ENCODE measurements around the gene RARS2. TPM values are rescaled to one million over a fixed set of nuclear protein-coding genes. Genes with fewer than 3 reads are reported as not detected.

RARS2 gene
- total and polyA plus RNA-seq, 2 experiments from 2014 or later, result 31.8 to 38.5 TPM

DNA sequence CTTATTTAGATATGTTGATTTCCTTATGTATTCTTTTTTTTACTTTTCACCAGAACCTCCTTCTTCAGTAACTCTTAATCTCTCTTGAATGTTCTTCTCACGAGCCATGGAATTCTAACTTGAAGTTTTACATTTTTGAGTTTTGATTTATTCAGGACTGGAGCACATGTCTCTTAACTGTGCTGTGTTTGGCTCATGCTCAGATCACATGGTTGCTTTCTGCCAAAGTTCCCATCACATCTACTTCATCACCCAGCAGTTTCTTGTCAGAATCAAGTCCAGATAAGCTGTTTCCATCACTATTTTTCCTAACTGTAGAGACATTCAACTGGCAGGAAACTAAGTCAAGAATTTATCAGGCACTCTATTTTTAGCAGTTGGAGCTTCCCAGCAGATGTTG is 85.3 kb downstream of the RARS2 start (continued):
- TF ChIP-seq STAT1 (IDR thresholded peaks at IDR 0.05; ENCODE audit: unreplicated experiment) (no peak), EZH2phosphoT487 (IDR thresholded peaks at IDR 0.05; ENCODE audit: unreplicated experiment) (no peak), CREB1 (CRISPR knock-in tag; IDR thresholded peaks at IDR 0.05; ENCODE audit: low read depth) (no peak), EZH2 (IDR thresholded peaks at IDR 0.05; ENCODE audit: low read depth, unreplicated experiment) (no peak), POLR2AphosphoS5 (IDR thresholded peaks at IDR 0.05; ENCODE audit: low read depth) (no peak), ZNF114 (CRISPR knock-in tag; IDR thresholded peaks at IDR 0.05) (no peak)
- TF ChIP-seq, protein P1, sequence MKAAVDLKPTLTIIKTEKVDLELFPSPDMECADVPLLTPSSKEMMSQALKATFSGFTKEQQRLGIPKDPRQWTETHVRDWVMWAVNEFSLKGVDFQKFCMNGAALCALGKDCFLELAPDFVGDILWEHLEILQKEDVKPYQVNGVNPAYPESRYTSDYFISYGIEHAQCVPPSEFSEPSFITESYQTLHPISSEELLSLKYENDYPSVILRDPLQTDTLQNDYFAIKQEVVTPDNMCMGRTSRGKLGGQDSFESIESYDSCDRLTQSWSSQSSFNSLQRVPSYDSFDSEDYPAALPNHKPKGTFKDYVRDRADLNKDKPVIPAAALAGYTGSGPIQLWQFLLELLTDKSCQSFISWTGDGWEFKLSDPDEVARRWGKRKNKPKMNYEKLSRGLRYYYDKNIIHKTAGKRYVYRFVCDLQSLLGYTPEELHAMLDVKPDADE (IDR thresholded peaks at IDR 0.05), result no peak
- TF ChIP-seq, protein P2, sequence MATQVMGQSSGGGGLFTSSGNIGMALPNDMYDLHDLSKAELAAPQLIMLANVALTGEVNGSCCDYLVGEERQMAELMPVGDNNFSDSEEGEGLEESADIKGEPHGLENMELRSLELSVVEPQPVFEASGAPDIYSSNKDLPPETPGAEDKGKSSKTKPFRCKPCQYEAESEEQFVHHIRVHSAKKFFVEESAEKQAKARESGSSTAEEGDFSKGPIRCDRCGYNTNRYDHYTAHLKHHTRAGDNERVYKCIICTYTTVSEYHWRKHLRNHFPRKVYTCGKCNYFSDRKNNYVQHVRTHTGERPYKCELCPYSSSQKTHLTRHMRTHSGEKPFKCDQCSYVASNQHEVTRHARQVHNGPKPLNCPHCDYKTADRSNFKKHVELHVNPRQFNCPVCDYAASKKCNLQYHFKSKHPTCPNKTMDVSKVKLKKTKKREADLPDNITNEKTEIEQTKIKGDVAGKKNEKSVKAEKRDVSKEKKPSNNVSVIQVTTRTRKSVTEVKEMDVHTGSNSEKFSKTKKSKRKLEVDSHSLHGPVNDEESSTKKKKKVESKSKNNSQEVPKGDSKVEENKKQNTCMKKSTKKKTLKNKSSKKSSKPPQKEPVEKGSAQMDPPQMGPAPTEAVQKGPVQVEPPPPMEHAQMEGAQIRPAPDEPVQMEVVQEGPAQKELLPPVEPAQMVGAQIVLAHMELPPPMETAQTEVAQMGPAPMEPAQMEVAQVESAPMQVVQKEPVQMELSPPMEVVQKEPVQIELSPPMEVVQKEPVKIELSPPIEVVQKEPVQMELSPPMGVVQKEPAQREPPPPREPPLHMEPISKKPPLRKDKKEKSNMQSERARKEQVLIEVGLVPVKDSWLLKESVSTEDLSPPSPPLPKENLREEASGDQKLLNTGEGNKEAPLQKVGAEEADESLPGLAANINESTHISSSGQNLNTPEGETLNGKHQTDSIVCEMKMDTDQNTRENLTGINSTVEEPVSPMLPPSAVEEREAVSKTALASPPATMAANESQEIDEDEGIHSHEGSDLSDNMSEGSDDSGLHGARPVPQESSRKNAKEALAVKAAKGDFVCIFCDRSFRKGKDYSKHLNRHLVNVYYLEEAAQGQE (IDR thresholded peaks at IDR 0.05; ENCODE audit: unreplicated experiment), result no peak

DNA sequence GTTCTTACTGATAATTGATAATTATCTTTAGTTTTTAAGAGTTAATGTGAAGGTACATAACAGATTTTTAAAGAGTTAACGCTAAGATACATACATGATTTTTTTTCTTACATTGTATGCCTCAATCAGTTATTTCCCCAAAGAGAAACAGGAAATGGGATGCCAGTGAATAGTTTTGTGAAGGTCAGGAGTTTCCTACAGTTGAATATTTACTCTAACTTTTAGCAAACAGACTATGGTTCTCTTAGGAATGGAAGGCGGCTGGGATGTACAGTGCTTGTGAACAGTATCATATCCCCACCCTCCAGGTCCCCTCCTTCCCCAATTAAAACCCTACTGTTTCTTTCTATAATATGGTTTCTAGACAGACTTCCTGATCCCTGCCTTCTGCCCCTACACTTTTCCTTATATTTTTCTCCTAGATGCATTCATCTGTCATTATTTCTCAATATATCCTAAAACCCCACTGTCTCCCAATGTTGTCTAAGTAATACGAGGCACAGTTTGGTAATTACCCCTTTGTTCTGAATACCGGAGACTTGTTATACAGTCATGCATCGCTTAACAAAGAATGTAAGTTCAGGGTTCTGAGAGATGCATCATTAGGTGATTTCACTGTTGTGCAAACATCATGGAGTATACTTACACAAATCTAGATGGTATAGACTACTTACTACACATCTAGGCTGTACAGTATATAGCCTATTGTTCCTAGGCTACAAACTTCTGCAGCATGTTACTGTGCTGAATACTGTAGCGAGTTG is 87.8 kb downstream of the RARS2 start:
- DNase-seq (ENCODE audit: low spot score), result no peak
- H4K20me1 ChIP-seq (replicated peaks; ENCODE audit: insufficient read depth), result no peaks in the 10 kb centered on the region
- H3K27me3 ChIP-seq (ENCODE audit: insufficient read depth), result no peaks in the 10 kb centered on the region
- no peaks in the 10 kb centered on the region for H3K36me3 ChIP-seq (ENCODE audit: insufficient read depth)
- Mint-ChIP-seq H3K36me3 (ENCODE audit: low read depth) (no peaks in the 10 kb centered on the region), H3K27ac (no peak overlapping the region), H3K4me3 (no peak overlapping the region), H3K27me3 (ENCODE audit: insufficient read depth, low read depth, poor library complexity) (no peaks in the 10 kb centered on the region), H3K4me1 (no peaks in the 10 kb centered on the region), H3K9me3 (no peaks in the 10 kb centered on the region)
- H3K9me2 ChIP-seq (ENCODE audit: insufficient read depth), result no peaks in the 10 kb centered on the region
- H2AFZ ChIP-seq, result no peak overlapping the region
- ATAC-seq, result no peak
- no peak overlapping the region for H3K4me3 ChIP-seq
- H3K4me1 ChIP-seq (ENCODE audit: insufficient read depth), result peaks cover 6% of the 10 kb centered on the region; the same call in 1 of the 2 replicates
- no peak overlapping the region for H3K27ac ChIP-seq (ENCODE audit: low read depth)
- H3K79me2 ChIP-seq (replicated peaks; ENCODE audit: insufficient read depth), result no peaks in the 10 kb centered on the region
- no peaks in the 10 kb centered on the region for H3F3A ChIP-seq (replicated peaks; ENCODE audit: low read depth)
- H3K4me2 ChIP-seq, result no peak overlapping the region
- TF ChIP-seq, protein P3, sequence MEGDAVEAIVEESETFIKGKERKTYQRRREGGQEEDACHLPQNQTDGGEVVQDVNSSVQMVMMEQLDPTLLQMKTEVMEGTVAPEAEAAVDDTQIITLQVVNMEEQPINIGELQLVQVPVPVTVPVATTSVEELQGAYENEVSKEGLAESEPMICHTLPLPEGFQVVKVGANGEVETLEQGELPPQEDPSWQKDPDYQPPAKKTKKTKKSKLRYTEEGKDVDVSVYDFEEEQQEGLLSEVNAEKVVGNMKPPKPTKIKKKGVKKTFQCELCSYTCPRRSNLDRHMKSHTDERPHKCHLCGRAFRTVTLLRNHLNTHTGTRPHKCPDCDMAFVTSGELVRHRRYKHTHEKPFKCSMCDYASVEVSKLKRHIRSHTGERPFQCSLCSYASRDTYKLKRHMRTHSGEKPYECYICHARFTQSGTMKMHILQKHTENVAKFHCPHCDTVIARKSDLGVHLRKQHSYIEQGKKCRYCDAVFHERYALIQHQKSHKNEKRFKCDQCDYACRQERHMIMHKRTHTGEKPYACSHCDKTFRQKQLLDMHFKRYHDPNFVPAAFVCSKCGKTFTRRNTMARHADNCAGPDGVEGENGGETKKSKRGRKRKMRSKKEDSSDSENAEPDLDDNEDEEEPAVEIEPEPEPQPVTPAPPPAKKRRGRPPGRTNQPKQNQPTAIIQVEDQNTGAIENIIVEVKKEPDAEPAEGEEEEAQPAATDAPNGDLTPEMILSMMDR (conservative IDR thresholded peaks at IDR 0.05; ENCODE audit: low read depth in 2 of 2), result no peak
- TF ChIP-seq, protein P4, sequence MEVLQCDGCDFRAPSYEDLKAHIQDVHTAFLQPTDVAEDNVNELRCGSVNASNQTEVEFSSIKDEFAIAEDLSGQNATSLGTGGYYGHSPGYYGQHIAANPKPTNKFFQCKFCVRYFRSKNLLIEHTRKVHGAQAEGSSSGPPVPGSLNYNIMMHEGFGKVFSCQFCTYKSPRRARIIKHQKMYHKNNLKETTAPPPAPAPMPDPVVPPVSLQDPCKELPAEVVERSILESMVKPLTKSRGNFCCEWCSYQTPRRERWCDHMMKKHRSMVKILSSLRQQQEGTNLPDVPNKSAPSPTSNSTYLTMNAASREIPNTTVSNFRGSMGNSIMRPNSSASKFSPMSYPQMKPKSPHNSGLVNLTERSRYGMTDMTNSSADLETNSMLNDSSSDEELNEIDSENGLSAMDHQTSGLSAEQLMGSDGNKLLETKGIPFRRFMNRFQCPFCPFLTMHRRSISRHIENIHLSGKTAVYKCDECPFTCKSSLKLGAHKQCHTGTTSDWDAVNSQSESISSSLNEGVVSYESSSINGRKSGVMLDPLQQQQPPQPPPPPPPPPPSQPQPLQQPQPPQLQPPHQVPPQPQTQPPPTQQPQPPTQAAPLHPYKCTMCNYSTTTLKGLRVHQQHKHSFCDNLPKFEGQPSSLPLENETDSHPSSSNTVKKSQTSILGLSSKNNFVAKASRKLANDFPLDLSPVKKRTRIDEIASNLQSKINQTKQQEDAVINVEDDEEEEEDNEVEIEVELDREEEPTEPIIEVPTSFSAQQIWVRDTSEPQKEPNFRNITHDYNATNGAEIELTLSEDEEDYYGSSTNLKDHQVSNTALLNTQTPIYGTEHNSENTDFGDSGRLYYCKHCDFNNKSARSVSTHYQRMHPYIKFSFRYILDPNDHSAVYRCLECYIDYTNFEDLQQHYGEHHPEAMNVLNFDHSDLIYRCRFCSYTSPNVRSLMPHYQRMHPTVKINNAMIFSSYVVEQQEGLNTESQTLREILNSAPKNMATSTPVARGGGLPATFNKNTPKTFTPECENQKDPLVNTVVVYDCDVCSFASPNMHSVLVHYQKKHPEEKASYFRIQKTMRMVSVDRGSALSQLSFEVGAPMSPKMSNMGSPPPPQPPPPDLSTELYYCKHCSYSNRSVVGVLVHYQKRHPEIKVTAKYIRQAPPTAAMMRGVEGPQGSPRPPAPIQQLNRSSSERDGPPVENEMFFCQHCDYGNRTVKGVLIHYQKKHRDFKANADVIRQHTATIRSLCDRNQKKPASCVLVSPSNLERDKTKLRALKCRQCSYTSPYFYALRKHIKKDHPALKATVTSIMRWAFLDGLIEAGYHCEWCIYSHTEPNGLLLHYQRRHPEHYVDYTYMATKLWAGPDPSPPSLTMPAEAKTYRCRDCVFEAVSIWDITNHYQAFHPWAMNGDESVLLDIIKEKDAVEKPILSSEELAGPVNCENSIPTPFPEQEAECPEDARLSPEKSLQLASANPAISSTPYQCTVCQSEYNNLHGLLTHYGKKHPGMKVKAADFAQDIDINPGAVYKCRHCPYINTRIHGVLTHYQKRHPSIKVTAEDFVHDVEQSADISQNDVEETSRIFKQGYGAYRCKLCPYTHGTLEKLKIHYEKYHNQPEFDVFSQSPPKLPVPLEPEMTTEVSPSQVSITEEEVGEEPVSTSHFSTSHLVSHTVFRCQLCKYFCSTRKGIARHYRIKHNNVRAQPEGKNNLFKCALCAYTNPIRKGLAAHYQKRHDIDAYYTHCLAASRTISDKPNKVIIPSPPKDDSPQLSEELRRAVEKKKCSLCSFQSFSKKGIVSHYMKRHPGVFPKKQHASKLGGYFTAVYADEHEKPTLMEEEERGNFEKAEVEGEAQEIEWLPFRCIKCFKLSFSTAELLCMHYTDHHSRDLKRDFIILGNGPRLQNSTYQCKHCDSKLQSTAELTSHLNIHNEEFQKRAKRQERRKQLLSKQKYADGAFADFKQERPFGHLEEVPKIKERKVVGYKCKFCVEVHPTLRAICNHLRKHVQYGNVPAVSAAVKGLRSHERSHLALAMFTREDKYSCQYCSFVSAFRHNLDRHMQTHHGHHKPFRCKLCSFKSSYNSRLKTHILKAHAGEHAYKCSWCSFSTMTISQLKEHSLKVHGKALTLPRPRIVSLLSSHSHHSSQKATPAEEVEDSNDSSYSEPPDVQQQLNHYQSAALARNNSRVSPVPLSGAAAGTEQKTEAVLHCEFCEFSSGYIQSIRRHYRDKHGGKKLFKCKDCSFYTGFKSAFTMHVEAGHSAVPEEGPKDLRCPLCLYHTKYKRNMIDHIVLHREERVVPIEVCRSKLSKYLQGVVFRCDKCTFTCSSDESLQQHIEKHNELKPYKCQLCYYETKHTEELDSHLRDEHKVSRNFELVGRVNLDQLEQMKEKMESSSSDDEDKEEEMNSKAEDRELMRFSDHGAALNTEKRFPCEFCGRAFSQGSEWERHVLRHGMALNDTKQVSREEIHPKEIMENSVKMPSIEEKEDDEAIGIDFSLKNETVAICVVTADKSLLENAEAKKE (CRISPR knock-in tag; IDR thresholded peaks at IDR 0.05), result no peak
- TF ChIP-seq EZH2phosphoT487 (IDR thresholded peaks at IDR 0.05; ENCODE audit: unreplicated experiment), result no peak
- TF ChIP-seq STAT1 (IDR thresholded peaks at IDR 0.05; ENCODE audit: unreplicated experiment), result no peak
- no peak for TF ChIP-seq ZNF331 (CRISPR knock-in tag; IDR thresholded peaks at IDR 0.05; ENCODE audit: low read depth)
- TF ChIP-seq CREB1 (CRISPR knock-in tag; IDR thresholded peaks at IDR 0.05; ENCODE audit: low read depth), result no peak
